ENCODE results near the gene GPR153.
"Not testable (repeated sequence)": the region's sequence is repeated elsewhere in the genome, so short reads cannot be mapped to it uniquely, and the experiment has no call there.

GPR153 gene

DNA sequence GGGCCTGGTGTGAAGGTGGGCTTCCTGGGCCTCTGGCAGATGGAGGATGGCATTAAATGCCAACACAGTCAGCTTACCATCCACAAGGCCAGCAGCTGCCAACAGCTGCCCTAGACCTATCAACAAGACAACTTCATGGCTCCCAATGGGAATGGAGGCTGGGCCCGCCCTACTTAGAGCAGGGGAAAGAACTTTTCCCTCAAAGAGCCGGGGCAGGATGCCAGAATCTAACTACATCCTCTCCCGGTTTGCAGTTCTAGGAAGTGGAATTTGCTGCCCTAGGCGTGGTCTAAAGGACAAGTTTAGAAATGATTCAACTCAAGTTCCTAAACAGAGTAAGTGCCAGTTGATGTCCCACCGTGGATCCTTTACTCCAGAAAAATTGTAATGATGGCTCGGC is 38.3 kb downstream of the GPR153 start:
- DNase-seq: no peak

DNA sequence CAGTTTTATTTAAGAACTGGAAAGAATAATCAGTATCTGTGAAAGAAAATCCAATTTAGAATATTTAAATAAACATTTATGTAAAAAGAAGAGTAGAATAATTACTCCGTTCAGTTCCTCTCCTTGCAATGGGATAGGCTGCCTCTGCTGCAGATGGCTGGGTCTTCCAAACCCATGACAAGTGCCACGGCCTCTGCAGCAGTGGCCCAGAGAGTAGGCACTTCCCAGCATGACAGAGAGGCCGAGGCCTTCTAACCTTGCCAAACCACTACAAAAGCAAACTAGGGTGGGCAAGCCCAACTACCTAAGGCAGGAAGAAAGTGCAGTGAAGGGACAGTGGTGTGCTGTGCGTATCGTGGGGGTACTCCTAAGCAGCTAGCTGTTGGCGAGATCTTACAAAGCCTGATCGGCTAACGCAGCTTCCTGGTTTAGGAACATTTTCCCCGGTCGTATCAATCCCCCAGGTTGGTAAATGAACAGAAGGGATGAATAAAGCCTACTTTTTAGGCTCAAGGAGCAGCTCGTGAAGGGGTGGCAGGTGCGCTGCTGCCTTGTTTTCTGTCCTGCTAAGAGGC is 39.6 kb downstream of the GPR153 start:
- no peak for DNase-seq

DNA sequence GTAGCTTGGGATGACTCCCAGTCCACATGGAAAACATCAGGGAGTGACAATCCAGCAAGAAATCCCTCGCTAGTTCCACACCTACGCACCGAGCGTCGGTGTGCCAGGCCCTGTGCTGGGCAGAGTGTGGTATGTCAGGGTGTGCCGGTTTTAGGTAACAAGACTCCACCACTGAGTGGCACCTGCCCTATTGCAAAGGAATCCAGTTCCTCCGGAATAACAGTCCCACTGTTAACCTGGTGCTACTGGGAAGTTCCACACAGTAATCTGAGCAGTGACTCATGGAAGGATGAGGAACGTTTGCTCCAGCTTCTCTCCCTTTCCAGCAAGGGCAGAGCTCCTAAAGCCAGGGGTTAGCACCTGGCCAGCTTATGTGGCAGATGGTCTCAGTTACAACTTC is 40.7 kb downstream of the GPR153 start:
- DNase-seq: no peak

DNA sequence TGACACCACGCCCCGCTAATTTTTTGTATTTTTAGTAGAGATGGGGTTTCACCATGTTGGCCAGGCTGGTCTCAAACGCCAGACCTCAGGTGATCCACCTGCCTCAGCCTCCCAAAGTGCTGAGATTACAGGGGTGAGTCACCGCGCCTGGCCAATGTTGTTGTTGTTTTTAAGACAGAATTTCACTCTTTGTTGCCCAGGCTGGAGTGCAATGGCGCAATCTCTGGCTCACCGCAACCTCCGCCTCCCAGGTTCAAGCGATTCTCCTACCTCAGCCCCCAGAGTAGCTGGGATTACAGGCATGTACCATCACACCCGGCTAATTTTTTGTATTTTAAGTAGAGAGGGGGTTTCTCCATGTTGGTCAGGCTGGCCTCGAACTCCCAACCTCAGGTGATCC is 41.3 kb downstream of the GPR153 start:
- not testable (repeated sequence) for DNase-seq

DNA sequence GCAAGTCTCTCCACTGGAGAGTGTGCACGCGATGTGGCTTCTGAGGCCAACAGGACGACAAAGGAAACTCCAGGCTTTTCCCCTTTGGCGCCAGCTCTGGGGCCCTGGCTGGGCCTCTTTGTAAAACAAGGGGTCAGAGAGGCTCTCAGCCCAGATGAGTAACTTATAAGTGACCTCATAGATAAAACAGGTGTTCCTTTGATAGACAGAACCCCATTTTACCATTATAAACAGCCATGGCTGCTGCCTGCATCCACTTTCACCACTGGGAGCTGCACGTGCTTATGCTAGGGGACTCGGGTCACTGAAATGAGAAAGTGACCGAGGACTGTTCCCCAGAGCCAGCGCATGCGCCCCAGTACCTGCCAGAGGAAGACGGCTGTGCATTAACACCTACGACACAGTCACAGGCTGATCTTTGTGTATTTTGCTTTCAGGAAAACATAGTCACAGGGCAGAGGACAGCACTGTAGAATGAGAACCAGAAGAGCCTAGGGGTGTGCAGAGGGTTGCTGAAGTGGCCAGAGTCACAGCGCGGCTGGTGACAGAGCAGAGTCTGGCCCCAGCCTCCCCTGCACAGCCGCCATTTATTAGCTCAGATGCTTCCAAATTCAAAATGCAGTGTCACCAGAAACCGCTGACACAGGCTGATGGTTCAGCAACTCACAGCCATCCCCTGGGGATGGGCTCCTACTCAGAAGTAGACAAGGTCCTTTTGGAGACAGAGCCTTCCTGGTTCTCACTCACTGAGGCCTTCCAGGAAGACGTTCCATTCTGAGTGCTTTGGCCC is 42.3 kb downstream of the GPR153 start:
- DNase-seq: no peak

DNA sequence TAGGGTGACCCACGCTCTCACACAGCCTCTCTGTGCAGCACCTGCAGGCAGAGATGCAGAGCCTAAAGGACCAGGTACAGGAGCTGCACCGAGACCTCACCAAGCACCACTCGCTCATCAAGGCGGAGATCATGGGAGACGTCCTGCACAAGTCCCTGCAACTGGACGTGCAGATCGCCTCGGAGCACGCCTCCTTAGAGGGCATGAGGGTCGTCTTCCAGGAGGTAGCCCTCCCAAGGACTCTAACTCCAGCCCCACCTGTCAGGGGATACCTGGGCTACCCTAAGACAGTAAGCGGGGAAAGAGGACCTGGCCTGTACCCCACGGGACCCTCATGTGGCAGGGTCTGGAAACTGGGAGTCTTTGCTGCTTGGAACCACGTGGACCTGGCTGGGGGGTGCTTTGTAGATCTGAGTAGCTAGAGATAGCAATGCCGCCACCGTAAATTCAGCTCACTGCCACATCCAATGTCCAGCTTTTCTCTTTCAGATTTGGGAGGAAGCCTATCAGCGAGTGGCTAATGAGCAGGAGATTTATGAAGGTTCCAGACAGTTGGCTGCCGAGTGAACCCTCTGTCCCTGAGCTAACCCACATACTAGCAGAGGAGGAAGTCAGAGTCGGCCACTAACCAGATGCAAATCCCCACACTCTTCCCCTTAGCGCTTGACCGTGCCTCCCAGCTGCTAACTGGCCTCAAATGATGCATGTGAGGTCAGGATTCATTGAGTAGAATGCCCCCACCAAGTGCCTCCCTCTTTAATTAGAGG is 48.5 kb downstream of the GPR153 start:
- no peak for DNase-seq

DNA sequence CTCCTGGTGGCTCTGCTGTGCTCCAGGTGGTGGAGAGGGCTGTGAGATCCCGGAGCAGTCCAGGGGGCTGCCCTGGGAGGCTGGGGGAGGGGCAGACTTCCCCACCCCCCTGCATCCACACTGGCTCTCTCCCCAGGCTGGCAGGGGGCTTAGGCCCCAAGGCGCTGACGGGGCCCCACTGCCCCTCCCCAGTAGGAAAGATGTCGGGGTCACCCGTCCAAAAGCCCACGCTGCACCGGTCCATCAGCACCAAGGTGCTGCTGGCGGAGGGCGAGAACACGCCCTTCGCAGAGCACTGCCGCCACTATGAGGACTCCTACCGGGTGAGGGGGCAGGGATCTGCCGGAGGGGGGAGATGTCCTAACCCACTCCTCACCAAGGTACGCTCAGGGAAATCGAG is 49.2 kb downstream of the GPR153 start:
- no peak for DNase-seq

DNA sequence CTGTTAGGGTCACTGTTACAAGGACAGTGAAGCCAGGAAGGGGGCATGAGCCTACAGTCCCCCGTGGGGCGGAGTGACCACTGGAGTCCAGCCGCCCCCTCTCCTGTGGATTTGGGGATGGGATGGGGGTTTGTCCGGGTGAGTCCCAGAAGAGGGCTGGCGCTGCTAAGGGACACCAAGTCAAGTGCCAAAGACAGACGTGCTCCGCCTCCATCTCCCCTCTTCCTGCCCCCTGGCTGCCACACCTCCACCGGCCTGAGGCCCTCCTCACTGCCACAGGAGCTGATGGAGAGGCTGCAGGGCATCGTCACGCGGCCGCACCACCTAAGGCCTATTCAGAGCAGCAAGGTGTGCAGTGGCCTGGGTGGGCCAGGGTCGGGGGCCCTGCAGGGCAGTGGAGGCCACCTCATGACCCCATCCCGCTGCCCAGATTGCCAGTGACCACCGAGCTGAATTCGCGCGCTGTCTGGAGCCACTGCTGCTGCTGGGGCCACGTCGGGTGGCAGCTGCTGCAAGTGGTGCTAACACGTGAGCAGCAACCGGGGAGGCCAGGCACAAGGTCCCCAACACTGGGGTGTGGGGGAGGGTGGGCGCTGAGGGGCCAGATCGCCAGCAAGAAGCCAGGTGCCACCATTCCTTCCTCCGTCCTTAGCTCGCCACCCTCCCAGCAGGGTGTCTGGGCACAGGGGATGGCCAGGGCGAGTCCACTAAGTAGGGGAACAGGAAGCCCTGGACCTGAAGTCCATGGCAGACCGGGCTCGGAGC is 50.1 kb downstream of the GPR153 start:
- DNase-seq: no peak

DNA sequence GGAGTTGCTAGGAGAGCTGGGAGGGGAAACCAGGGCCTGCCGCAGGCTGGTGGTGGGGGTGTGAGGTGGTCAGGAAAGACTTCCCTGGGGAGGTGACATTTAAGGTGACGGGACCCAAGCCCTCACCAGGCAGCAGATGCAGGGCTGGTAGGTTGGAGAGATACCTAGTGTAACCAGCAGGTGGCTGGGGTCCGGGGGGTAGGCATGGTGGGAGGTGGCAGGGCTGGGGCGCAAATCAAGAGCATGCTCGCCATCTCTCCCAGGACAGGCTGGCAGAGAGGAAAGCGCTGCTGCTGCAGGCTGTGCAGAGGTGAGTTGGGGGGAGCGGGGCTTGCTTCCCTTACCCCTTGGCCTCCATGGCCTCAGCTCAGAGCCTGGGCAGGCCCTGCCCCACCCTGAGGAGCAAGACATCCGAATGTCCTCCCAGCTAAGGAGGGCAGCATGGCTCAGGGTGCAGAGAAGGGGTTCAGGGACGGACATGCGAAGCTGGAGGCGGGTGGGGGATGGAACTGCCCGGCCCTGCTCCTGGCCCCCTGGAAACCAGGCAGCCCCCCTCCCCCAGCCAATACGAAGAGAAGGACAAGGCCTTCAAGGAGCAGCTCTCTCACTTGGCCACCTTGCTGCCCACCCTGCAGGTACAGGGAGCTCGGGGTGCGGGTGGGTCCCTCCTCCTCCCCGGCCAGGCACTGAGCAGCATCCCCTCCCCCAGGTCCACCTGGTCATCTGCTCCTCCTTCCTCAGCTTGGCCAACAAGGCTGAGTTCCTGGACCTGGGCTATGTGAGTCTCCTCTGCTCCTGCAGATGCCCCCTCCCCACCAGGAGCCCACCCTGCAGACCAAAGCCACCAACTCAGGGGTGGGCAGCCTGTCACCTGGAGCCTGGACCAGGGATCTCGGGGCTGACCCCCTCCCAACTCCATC is 51.0 kb downstream of the GPR153 start:
- no peak for DNase-seq

DNA sequence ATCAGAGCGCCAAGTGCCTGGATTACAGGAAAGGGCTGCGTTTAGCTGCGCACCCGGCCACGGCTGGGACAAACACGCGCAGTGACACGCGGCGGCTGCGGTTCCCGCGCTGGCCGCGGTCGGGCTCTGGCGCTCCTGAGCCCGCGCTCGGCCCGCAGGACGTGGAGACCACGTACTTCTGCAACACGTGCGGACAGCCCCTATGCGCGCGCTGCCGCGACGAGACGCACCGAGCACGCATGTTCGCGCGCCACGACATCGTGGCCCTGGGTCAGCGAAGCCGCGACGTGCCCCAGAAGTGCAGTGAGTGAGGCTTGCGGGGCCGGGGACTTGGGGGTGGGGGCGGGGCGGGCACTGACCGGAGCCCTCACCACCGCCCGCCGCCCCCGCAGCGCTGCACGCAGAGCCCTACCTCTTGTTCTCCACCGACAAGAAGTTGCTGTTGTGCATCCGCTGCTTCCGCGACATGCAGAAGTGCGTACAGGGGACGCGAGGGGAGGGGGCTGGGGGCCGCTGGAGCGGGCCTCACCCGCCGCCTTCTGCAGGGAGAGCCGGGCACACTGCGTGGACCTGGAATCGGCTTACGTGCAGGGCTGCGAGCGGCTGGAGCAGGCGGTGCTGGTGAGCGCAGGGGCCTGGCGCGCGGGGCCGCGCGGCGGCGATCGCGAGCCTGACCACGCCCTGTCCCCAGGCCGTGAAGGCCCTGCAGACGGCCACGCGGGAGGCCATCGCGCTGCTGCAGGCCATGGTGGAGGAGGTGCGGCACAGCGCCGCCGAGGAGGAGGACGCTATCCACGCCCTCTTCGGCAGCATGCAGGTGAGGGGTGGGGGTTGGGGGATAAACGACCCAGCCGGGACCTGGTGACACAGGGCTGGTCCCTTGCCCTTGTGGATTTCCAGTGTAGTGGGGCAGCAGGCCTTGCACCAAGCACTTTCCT is 51.9 kb downstream of the GPR153 start:
- DNase-seq: peak; percentile 23 to 25

DNA sequence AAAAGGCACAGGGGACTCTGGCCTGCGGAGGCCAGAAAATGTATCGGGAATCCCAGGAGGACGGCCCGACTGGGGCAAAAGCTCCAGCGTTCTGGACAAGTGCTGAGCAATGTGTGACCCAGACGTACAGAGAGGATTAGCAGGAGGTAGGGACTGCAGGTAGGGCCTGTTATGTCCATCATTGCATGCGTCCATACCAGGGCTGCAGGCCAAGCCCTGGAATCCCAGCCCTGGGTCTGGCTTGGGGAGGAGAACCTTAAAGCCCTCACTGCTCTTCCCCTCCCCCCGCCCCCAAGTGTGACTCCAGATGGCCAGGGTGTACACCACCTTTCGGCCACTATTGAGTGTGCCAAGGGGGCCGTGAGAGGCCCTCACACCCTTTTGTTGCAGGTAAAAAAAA is 53.0 kb downstream of the GPR153 start:
- no peak for DNase-seq

DNA sequence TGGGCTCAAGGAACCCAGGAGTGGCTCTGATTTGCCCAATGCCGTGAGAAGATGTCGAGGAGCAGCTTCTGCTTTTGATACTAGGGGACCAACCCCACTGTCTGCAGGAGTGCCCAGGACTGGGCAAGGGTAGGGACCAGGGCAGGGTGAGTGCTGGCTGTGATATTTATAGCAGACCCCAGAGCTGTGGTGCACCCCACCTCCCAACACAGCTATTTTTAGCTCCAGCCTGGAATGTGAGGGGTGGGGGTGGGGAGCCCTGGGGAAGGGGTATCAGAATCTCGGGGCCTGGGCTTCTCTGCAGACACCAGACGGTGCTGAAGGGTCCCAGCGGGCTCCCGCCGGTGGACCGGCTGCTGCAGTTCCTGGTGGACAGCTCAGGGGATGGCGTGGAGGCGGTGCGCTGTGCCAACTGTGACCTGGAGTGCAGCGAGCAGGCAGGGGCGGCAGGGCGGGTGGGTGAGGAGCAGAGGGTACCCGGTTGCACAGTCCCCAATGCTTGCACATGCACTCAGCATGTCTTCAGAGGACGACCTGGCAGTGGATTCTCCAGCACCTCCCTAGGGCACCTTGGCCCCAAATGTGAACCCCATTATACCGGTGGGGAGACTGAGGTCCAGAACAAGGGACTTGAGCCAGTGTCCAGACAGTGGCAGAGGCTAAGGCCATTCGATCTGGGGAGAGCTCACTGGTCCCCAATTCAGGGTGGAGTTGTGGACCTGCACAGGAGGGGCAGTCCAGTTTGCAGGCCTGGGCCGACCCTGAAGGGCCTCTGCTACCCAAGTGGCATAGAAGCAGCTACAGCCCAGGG is 53.6 kb downstream of the GPR153 start:
- DNase-seq: no peak

DNA sequence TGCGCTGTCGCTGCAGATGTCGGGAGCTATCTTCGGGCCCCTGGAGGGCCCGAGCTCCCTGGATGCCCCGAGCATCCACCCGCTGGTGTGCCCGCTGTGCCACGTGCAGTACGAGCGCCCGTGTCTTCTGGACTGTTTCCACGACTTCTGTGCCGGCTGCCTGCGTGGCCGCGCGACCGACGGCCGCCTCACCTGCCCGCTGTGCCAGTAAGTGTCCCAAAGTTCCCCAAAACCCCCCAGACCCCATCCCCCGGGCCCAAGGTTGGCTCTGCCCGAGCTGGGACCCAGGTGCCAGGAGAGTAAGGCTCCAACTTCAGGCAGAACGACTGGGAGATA is 54.4 kb downstream of the GPR153 start:
- no peak for DNase-seq

DNA sequence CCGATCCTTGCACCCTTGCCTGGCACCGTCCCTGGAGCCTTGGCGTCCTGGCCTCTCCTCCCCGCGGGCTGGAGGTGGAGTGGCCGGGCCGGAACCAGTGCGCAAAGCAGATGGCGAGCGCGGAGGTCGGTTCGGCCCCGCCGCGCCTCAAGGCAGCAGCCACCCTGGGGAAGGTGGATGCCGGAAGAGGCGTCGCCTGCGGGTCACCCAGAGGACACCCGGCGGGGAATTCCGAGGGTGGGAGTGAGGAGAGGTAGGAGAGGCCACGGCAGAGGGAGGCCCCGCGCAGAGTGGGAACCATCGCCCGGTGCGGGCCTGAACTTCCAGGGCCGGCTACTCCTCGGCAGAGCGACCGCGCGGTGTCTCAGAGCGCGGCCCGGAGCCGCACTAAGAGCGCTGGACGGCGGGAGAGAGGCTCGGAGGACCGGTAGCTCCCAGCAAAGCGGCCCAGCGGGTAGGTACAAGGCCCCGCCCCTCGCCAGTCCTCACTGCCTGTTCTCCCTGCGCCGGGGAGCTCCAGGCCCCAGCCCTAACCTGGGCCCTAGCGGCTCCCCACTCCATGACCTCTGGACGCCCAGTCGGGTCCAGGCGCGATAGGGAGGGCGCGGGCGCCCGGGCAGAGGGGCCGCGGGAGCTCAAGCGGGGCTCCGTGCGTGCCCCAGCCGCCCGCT is 54.9 kb downstream of the GPR153 start, which contains the start of gene RNF207:
Gene RNF207, plus strand, starts transcription at position 271 of the 671 bp plus-strand sequence. CDS start 417 bp downstream, outside the sequence.
- peak; percentile 51 to 67 for DNase-seq

DNA sequence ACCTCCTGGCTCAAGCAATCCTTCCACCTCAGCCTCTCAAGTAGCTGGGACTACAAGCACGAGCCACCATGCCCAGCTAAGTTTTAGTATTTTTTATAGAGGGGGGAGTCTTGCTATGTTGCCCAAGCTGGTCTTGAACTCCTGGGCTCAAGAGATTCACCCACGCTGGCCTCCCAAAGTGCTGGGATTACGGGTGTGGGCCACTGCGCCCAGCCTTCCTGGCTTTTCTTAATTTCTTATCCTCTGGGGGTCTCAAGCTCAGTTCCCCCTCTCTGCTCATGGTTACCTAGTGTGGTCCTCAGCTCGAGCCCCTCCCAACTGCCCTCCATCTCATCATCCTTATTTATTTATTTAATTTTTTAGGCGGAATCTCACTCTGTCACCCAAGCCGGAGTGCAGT is 58.6 kb downstream of the GPR153 start:
- no peak for DNase-seq

DNA sequence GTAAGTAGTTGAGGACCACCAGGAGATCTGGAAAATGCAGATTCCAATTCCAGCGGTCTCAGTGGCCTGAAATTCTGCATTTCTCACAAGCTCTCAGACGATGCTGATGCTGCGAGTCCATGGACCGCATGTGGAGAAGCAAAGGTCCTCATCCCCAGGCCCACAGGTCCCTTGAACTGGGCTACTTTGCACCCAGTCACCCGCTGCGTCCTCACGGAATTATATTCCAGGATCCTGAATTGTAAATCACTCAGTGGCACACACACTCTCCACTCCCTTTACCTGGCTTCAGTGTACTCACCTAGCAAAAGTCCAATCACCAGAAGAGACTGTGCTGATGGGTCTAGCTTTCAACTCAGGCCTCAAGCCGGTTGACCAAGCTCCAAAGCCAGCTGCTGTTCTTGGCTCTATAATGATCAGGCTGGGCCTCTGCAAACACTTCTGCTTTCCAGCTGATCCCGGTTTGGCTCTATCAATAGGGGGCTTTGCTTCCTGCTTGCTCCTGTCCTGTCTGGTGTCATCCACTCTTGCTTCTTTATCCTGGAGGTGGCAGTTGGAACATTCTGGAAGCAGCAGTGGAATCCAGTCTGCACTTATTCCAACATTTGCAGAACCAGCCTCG is 60.6 kb downstream of the GPR153 start:
- no peak for DNase-seq

DNA sequence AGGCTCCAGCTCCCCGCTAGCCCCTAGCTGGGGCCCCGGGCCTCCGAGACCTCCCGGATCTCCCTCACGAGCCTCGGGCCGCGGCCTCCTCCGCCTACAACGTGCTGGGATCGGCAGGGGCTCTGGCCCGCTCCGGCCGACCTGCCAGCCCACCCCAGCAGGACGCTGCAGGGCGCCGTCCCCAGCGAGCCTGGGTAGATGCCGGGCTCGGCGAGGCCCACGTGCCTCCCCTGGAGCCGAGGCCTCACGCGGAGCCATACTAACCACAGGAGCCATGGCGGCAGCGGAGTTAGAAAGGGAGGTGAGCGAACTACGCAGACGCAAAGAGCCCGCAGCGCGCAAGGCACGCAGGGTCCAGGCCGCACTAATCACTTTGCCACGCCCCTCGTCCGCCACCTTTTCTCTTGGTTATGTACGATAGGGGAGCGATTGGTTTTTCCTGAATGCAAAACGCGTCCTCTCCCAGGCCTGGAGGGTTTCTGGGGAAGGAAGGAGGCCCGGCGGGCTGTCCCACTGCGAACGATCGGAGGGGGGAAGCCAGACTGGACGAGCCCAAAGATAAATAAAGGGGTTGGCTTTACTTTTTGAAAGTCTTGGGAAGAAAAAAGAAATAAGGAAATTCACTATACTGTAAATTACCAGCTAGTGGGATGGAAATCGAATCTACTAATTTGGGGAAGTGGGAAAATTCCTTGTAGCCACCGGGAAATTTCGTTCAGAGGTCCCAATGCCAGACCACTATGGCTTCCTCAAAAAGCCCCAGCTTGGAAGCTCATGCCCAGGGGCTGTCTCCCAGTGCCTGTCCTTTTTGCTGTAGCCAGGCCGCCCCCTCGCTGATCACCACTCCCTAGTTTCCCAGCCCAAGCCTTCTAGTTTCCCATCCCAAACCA is 61.4 kb downstream of the GPR153 start, which contains the start of gene RPL22:
Gene RPL22, minus strand, starts transcription at position 298 of the 890 bp plus-strand sequence. Its CDS starts 22 bp downstream, at position 276.
- DNase-seq: peak; percentile 97

Data from CD4-positive, alpha-beta T cell treated with Interleukin-1 beta for 1 hour (primary cell).